ENCODE results near the gene PRR5L.

PRR5L gene

GRCh38 chr11:36399236-36399635 is 103.1 kb downstream of the PRR5L start:
- TF ChIP-seq CTCF (IDR thresholded peaks at IDR 0.05; ENCODE audit: insufficient read depth, low read length) (no peak), GABPA (IDR thresholded peaks at IDR 0.05; ENCODE audit: low read depth) (no peak), SPI1 (IDR thresholded peaks at IDR 0.05; ENCODE audit: borderline replicate concordance, low read depth) (no peak), POLR2AphosphoS5 (IDR thresholded peaks at IDR 0.05; ENCODE audit: low read depth) (no peak), REST (IDR thresholded peaks at IDR 0.05; ENCODE audit: insufficient replicate concordance, low read depth) (no peak)
- Histone ChIP-seq H3K4me3 (replicated peaks; ENCODE audit: insufficient read depth, low read length) (no peak overlapping the region), H3K27me3 (ENCODE audit: insufficient read depth, poor library complexity, severe bottlenecking) (no peaks in the 10 kb centered on the region), H3K27ac (replicated peaks) (no peak overlapping the region)
- DNase-seq (ENCODE audit: low read depth in 1 of 2, low spot score in 1 of 2), result peak; percentile 27 to 53

GRCh38 chr11:36399745-36400144 is 103.7 kb downstream of the PRR5L start:
- DNase-seq (ENCODE audit: low read depth in 1 of 2, low spot score in 1 of 2), result no peak
- Histone ChIP-seq H3K4me3 (replicated peaks; ENCODE audit: insufficient read depth, low read length) (no peak overlapping the region), H3K27me3 (ENCODE audit: insufficient read depth, poor library complexity, severe bottlenecking) (no peaks in the 10 kb centered on the region), H3K27ac (replicated peaks) (no peak overlapping the region)
- TF ChIP-seq POLR2AphosphoS5 (IDR thresholded peaks at IDR 0.05; ENCODE audit: low read depth) (no peak), CTCF (IDR thresholded peaks at IDR 0.05; ENCODE audit: insufficient read depth, low read length) (no peak), REST (IDR thresholded peaks at IDR 0.05; ENCODE audit: insufficient replicate concordance, low read depth) (no peak), SPI1 (IDR thresholded peaks at IDR 0.05; ENCODE audit: borderline replicate concordance, low read depth) (no peak)

DNA sequence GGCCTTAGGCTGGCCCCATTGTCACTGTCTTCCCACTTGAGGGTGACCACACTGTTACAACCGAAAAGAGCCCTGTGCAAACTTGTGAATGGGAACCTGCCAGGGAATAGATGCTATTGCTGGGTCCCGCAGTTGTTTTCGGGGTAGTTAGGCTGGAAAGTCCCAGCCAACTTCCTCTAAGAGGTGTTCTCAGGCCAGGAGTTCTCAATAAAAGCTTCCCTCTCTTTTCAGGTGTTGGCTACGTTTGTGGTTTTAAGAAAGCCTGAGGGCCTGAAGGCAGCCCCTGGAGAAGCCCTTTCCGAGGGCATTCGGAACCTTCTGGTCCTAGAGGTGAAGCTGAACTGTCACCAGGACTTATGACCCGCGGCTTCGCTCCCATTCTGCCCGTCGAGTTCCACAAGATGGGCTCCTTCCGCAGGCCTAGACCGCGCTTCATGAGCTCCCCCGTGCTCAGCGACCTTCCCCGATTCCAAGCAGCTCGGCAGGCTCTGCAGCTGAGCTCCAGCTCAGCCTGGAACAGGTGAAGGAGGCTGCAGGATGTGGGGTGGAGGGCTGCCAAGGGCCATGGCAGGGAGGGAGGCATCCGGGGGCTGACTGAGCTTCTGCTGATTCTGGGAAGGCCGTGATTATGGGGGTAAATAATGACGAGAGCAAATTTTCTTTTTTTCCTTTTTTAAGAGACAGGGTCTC is 104.8 kb downstream of the PRR5L start:
- H3K4me3 ChIP-seq (replicated peaks; ENCODE audit: insufficient read depth, low read length), result no peak overlapping the region
- H3K27me3 ChIP-seq (ENCODE audit: insufficient read depth, poor library complexity, severe bottlenecking), result no peaks in the 10 kb centered on the region
- TF ChIP-seq SPI1 (IDR thresholded peaks at IDR 0.05; ENCODE audit: borderline replicate concordance, low read depth), result no peak
- no peak for TF ChIP-seq GABPA (IDR thresholded peaks at IDR 0.05; ENCODE audit: low read depth)
- no peak for TF ChIP-seq POLR2AphosphoS5 (IDR thresholded peaks at IDR 0.05; ENCODE audit: low read depth)
- no peak for TF ChIP-seq REST (IDR thresholded peaks at IDR 0.05; ENCODE audit: insufficient replicate concordance, low read depth)
- no peak for TF ChIP-seq CTCF (IDR thresholded peaks at IDR 0.05; ENCODE audit: insufficient read depth, low read length)
- H3K27ac ChIP-seq (replicated peaks), result no peak overlapping the region
- DNase-seq (ENCODE audit: low read depth in 1 of 2, low spot score in 1 of 2), result no peak
